Hematopoietic multipotent progenitor cell treated with erythropoietin and hydrocortisone succinate and interleukin-3 and kit ligand, for 4 days (in vitro differentiated cells): Measurements from ENCODE around the gene ZNF277.
"Not testable (repeated sequence)": the region's sequence is repeated elsewhere in the genome, so short reads cannot be mapped to it uniquely, and the experiment has no call there.

Source experiments
- DNase-seq: peaks from one replicate; pipeline ENCODE4 v3.0.0-alpha.2; 2015

The ZNF277 gene

GRCh38 chr7:112212571-112212970 is 6.1 kb downstream of the ZNF277 start:
- DNase-seq: no peak

GRCh38 chr7:112213735-112214134 is 7.2 kb downstream of the ZNF277 start:
- no peak for DNase-seq

- DNase-seq: no peak
Measured at GRCh38 chr7:112214268-112214667, 7.8 kb downstream of the ZNF277 start.

- no peak for DNase-seq
Measured at GRCh38 chr7:112214883-112215282, 8.4 kb downstream of the ZNF277 start.

- DNase-seq: no peak
Measured at GRCh38 chr7:112215787-112216186, 9.3 kb downstream of the ZNF277 start.

GRCh38 chr7:112220877-112221434 is 14.5 kb downstream of the ZNF277 start:
- no peak for DNase-seq

GRCh38 chr7:112223310-112223709 is 16.8 kb downstream of the ZNF277 start:
- DNase-seq: no peak

GRCh38 chr7:112224186-112224585 is 17.7 kb downstream of the ZNF277 start:
- DNase-seq: no peak

GRCh38 chr7:112225006-112225405 is 18.5 kb downstream of the ZNF277 start:
- no peak for DNase-seq

- no peak for DNase-seq
Measured at GRCh38 chr7:112226701-112227276, 20.3 kb downstream of the ZNF277 start.

- no peak for DNase-seq
Measured at GRCh38 chr7:112228632-112229031, 22.1 kb downstream of the ZNF277 start.

GRCh38 chr7:112232212-112232978 is 25.9 kb downstream of the ZNF277 start:
- no peak for DNase-seq

GRCh38 chr7:112233048-112233697 is 26.7 kb downstream of the ZNF277 start:
- DNase-seq: no peak

- DNase-seq: no peak
Measured at GRCh38 chr7:112234147-112234546, 27.7 kb downstream of the ZNF277 start.

- DNase-seq: no peak
Measured at GRCh38 chr7:112236597-112236996, 30.1 kb downstream of the ZNF277 start.

- DNase-seq: no peak
Measured at GRCh38 chr7:112238330-112238729, 31.8 kb downstream of the ZNF277 start.

GRCh38 chr7:112238852-112239610 is 32.5 kb downstream of the ZNF277 start:
- no peak for DNase-seq

GRCh38 chr7:112248598-112248997 is 42.1 kb downstream of the ZNF277 start:
- DNase-seq: no peak

- DNase-seq: not testable (repeated sequence)
Measured at GRCh38 chr7:112249967-112250366, 43.5 kb downstream of the ZNF277 start.

- DNase-seq: no peak
Measured at GRCh38 chr7:112252141-112252540, 45.6 kb downstream of the ZNF277 start.

- no peak for DNase-seq
Measured at GRCh38 chr7:112252691-112253090, 46.2 kb downstream of the ZNF277 start.

GRCh38 chr7:112254156-112254555 is 47.7 kb downstream of the ZNF277 start:
- no peak for DNase-seq
